HG03469 (cell line): ENCODE data around the gene FIZ1.

Experiments used
- ATAC-seq: cut with Tn5 transposase; IDR thresholded peaks from one replicate; pipeline ENCODE4 v1.9.1; 2021; ENCODE audit warnings: mild to moderate bottlenecking, moderate library complexity, moderate number of reproducible peaks; ENCODE audit not compliant: unreplicated experiment

Gene FIZ1

GRCh38 chr19:55614711-55615542 is 15.6 kb upstream of the FIZ1 start:
- ATAC-seq = no peak

GRCh38 chr19:55613930-55614710 is 14.8 kb upstream of the FIZ1 start:
- ATAC-seq = no peak

- ATAC-seq = no peak
Observed at GRCh38 chr19:55613396-55613795, 14.1 kb upstream of the FIZ1 start.

- no peak for ATAC-seq
Observed at GRCh38 chr19:55611983-55612645, 12.8 kb upstream of the FIZ1 start.

- no peak for ATAC-seq
Observed at GRCh38 chr19:55611300-55611982, 12.1 kb upstream of the FIZ1 start.

GRCh38 chr19:55609326-55609725 is 10.0 kb upstream of the FIZ1 start:
- ATAC-seq = no peak

- ATAC-seq = no peak
Observed at GRCh38 chr19:55606817-55607216, 7.5 kb upstream of the FIZ1 start.

- ATAC-seq = no peak
Observed at GRCh38 chr19:55606471-55606787, 7.1 kb upstream of the FIZ1 start.

GRCh38 chr19:55605637-55606470 is 6.5 kb upstream of the FIZ1 start, which contains the start of gene ZNF865:
Gene ZNF865, plus strand, starts transcription at chr19:55605647. Its CDS starts 7,972 bp downstream, at chr19:55613619.
- ATAC-seq = peak; percentile 6

- peak; percentile 41 for ATAC-seq
Observed at GRCh38 chr19:55605207-55605636, 5.9 kb upstream of the FIZ1 start.

GRCh38 chr19:55603581-55604292 is 4.4 kb upstream of the FIZ1 start:
- ATAC-seq = no peak

- ATAC-seq = no peak
Observed at GRCh38 chr19:55603115-55603514, 3.8 kb upstream of the FIZ1 start.

GRCh38 chr19:55602104-55603001 is 3.0 kb upstream of the FIZ1 start:
- no peak for ATAC-seq

GRCh38 chr19:55601084-55601483 is 1.8 kb upstream of the FIZ1 start:
- ATAC-seq = no peak

GRCh38 chr19:55600662-55601028 is 1.3 kb upstream of the FIZ1 start:
- ATAC-seq = no peak

- no peak for ATAC-seq
Observed at GRCh38 chr19:55599842-55600661, 735 bp upstream of the FIZ1 start, which contains the start of gene ZNF524. Gene ZNF524, plus strand, starts transcription at chr19:55600288. Its CDS starts 1,825 bp downstream, at chr19:55602113.

- no peak for ATAC-seq
Observed at GRCh38 chr19:55598719-55599467, 424 bp downstream of the FIZ1 start.
